Ovary (tissue), 9 donors: ENCODE measurements around the gene ACP6. TPM values are rescaled to one million over a fixed set of nuclear protein-coding genes. Genes with fewer than 3 reads are reported as not detected.

Experiments used
- DNase-seq, 5 donors: peaks; one replicate each; pipeline ENCODE4 v3.0.0-alpha.2; 2019 to 2020
- H3K27ac ChIP-seq, 2 donors: fragments of 200-600 bp; one replicate each; pipeline versions ENCODE4 v1.5.1 to v1.8.0; 2019 to 2022
- H3K27me3 ChIP-seq: fragments of 200-600 bp; one replicate; pipeline ENCODE4 v1.8.0; 2022
- H3K36me3 ChIP-seq: fragments of 200-600 bp; sonication (generic); one replicate; pipeline ENCODE4 v1.5.1; 2019
- H3K4me1 ChIP-seq: one replicate; pipeline ENCODE4 v1.8.1; 2013; ENCODE audit warnings: mild to moderate bottlenecking, moderate library complexity; ENCODE audit not compliant: insufficient read depth
- H3K4me3 ChIP-seq: fragments of 200-600 bp; sonication (generic); one replicate; pipeline ENCODE4 v1.5.1; 2017
- H3K9me3 ChIP-seq, 2 donors: fragments of 200-600 bp in 1 of 2; sonication (generic) in 1 of 2; one replicate each; pipeline versions ENCODE4 v1.5.1 to v1.8.1; 2013 to 2019; ENCODE audit warnings: mild to moderate bottlenecking in 1 of 2, moderate library complexity in 1 of 2
- CTCF ChIP-seq, 3 donors: fragments of 450-650 bp in 2 of 3; fragments of 200-600 bp in 1 of 3; IDR thresholded peaks; one replicate each; pipeline versions ENCODE4 v1.5.1 to v1.8.0; 2016 to 2022; ENCODE audit warnings: antibody characterized with exemption in 3 of 3, mild to moderate bottlenecking in 1 of 3
- EP300 ChIP-seq: sonication (generic); formaldehyde crosslinking; IDR thresholded peaks from one replicate; pipeline ENCODE4 v1.6.1; 2017; ENCODE audit warnings: antibody characterized with exemption
- POLR2A ChIP-seq: fragments of 450-650 bp; IDR thresholded peaks from one replicate; pipeline ENCODE4 v1.6.1; 2017; ENCODE audit warnings: antibody characterized with exemption, mild to moderate bottlenecking, moderate library complexity
- WGBS, 3 donors: extraction: QIAGEN DNeasy Blood & Tissue Kit in 1 of 3; methylation state at CpG; one replicate each; pipeline versions ENCODE4 v1.1.5 to v1.1.7; 2013 to 2017; 5-methylcytosine and 5-hydroxymethylcytosine counted together
- intact Hi-C, 4 donors: fragments of 100-400 bp; cut with DNase I; formaldehyde crosslinking; loops; one replicate each; pipeline versions ENCODE4 v1.11.0 to v1.15.1; 2022 to 2023
- polyA plus RNA-seq, 2 donors: library from polyadenylated mRNA; stranded (reverse); fragments of 200-250 nt in 1 of 2; fragments of 350-450 nt in 1 of 2; fragmentation: Illumina TruSeq in 1 of 2; extraction: RNeasy Lipid Tissue Mini Kit (QIAGEN cat#74804) in 1 of 2; gene quantifications; one replicate each; pipeline ENCODE4 v1.2.3, GENCODE V29; 2013 to 2014
- small RNA-seq: library from RNA; depleted of rRNA; stranded (forward); fragments of <200 nt; gene quantifications from one replicate; pipeline ENCODE3, GENCODE V24; 2016
- total RNA-seq, 7 donors: library from RNA; depleted of rRNA in 2 of 7; stranded (reverse); fragments of >200 nt in 2 of 7; fragmentation: NEBNext Ultra II Directional in 3 of 7; extraction: Animal tissue kit (Norgen Biotek cat#: 25700) in 3 of 7; gene quantifications; one replicate each; pipeline versions ENCODE4 v1.1.0 to v1.2.4, GENCODE V29; 2016 to 2023
- donor health status: DM: no; HTN: no; CAD: no; lungs with moderate emphysema.
- donor health status: DM: no; HTN: no; CAD: no.
- donor health status: Bipolar disorder and iron deficiency.
- donor health status: DM: yes; HTN: yes; CAD: no.
- donor health status: DM: no; HTN: no; CAD: no.
- donor health status: DM: yes; HTN: yes; CAD: no.

The ACP6 gene
- total and polyA plus RNA-seq, 9 donors = 8.0 to 28.1 (median 17.8) TPM

GRCh38 chr1:147599362-147600118 is 70.8 kb downstream of the ACP6 start:
- H3K36me3 ChIP-seq = no peaks in the 10 kb centered on the region
- DNase-seq = peak; percentile 97 to 99 (median 98)
- H3K9me3 ChIP-seq = no peaks in the 10 kb centered on the region
- intact Hi-C loops = loop anchor here in 3 of 4 donors (2.0 to 5.0 kb wide), 2 partner anchors 57 to 59 kb away; partner anchors contain the start of gene BCL9 (in 3 of the 3)
- H3K4me1 ChIP-seq = peaks cover 8% of the 10 kb centered on the region
- peak overlapping the region; percentile 69 to 98 for H3K27ac ChIP-seq
- peak overlapping the region; percentile 80 for H3K4me3 ChIP-seq
- H3K27me3 ChIP-seq = no peaks in the 10 kb centered on the region
- peak; percentile 94 for TF ChIP-seq POLR2A
- no peak for TF ChIP-seq EP300
- peak in 1 of 3 donors; percentile 21 for TF ChIP-seq CTCF (IDR thresholded peaks at IDR 0.05)
- WGBS, 3 donors = 0 to 1% (median 1%) methylated on average over 40 to 80 of the region's 80 CpGs

GRCh38 chr1:147598621-147599361 is 71.5 kb downstream of the ACP6 start:
- Histone ChIP-seq H3K27me3 (no peaks in the 10 kb centered on the region), H3K4me3 (peak overlapping the region; percentile 80), H3K36me3 (no peaks in the 10 kb centered on the region), H3K9me3 (no peaks in the 10 kb centered on the region), H3K27ac (peak overlapping the region; percentile 69 to 98), H3K4me1 (peaks cover 8% of the 10 kb centered on the region)
- WGBS, 3 donors = 3 to 5% (median 4%) methylated on average over 30 of the region's 30 CpGs
- TF ChIP-seq POLR2A (no peak), CTCF (IDR thresholded peaks at IDR 0.05) (no peak), EP300 (no peak)
- DNase-seq = peak in 4 of 5 donors; percentile 19 to 80 (median 78)
- intact Hi-C loops = loop anchor here in 2 of 4 donors (2.0 to 5.0 kb wide), 2 partner anchors 56 to 58 kb away; partner anchors contain the start of gene BCL9 (in 2 of the 2)

GRCh38 chr1:147597010-147597409 is 73.3 kb downstream of the ACP6 start:
- H3K4me1 ChIP-seq = peaks cover 9% of the 10 kb centered on the region
- no peaks in the 10 kb centered on the region for H3K27me3 ChIP-seq
- 86 to 91% (median 90%) methylated on average over 1 of the region's 1 CpG for WGBS, 3 donors
- H3K4me3 ChIP-seq = no peak overlapping the region
- intact Hi-C loops = loop anchor here in 1 of 4 donors (5.0 kb wide), 1 partner anchor 55 kb away; the partner anchor contains the start of gene BCL9
- H3K27ac ChIP-seq = no peak overlapping the region
- DNase-seq = no peak
- no peaks in the 10 kb centered on the region for H3K36me3 ChIP-seq
- H3K9me3 ChIP-seq = no peaks in the 10 kb centered on the region
- TF ChIP-seq EP300 = no peak
- no peak for TF ChIP-seq POLR2A
- TF ChIP-seq CTCF (IDR thresholded peaks at IDR 0.05) = no peak

Small RNAs within 50 kb of the gene (small RNA-seq; reads per million reads assigned to genes)
- not detected for gene RN7SL261P

Other genes starting within 250 kb of the ACP6 start
- gene BCL9, start 129.0 kb downstream of the ACP6 start, total RNA-seq = 10 to 100 TPM in 6 of 7 donors, 1 to 10 TPM in 1; 9.3 to 37.9 (median 31.8) TPM
- 10 to 100 TPM; 10.8 to 32.9 TPM for gene BCL9, start 129.0 kb downstream of the ACP6 start, polyA plus RNA-seq
- 10 to 100 TPM in 1 of 7 donors, 1 to 10 TPM in 6; 1.4 to 16.2 (median 5.4) TPM for gene GJA5, start 90.1 kb upstream of the ACP6 start, total RNA-seq
- gene GJA5, start 90.1 kb upstream of the ACP6 start, polyA plus RNA-seq = 10 to 100 TPM; 10.6 to 27.5 TPM
- gene GJA8, start 232.3 kb upstream of the ACP6 start, total RNA-seq = not detected
- gene GJA8, start 232.3 kb upstream of the ACP6 start, polyA plus RNA-seq = not detected